HG03175 (cell line): ENCODE data around the gene C3orf22.
"Not testable (repeated sequence)": the region's sequence is repeated elsewhere in the genome, so short reads cannot be mapped to it uniquely, and the experiment has no call there.

Experiments used
- ATAC-seq: cut with Tn5 transposase; IDR thresholded peaks from one replicate; pipeline ENCODE4 v1.9.1; 2021; ENCODE audit warnings: mild to moderate bottlenecking, moderate library complexity; ENCODE audit not compliant: unreplicated experiment

C3orf22 gene, protein sequence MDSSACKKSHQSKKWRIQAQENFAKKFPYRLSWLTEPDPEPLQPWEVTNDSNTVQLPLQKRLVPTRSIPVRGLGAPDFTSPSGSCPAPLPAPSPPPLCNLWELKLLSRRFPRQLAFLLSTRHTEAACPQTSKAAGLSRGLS

DNA sequence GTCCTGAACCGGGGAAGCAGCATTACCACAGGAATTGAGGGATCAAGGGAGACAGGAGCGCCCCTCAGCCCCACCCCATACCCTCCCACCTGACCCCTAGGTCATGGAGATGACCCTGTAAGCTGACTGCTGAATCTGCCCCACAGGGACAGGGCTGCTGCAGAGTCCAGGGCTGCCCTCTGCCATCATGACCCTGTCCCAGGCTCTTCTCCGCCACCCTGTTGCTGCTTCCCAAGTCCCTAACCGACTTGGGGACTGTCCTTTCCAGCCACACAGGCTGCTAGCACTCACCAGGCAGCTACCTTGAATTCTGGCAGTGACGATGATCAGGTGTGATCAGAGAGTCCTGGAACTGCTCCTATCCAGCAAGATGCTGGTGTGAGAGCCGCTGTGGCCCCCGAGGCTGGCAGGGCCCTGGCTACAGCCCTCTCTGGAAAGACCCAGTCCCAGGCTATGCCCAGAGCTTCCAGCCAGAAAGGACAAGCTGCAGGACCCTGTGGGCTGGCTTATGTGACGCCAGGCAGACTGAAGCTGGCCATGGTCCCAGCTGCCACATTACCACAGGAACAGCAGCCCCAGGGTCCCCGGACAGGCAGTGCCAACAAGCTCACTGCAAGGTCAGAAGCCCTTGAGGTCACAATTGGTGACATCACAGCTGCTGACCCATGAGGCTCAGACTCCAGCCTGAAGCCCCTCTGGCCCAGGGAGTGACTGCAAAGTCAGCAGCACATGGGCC is at the start of gene C3orf22:
Gene C3orf22, minus strand, starts transcription at position 597 of the 736 bp plus-strand sequence. CDS start 5,542 bp downstream, outside the sequence.
- no peak for ATAC-seq

DNA sequence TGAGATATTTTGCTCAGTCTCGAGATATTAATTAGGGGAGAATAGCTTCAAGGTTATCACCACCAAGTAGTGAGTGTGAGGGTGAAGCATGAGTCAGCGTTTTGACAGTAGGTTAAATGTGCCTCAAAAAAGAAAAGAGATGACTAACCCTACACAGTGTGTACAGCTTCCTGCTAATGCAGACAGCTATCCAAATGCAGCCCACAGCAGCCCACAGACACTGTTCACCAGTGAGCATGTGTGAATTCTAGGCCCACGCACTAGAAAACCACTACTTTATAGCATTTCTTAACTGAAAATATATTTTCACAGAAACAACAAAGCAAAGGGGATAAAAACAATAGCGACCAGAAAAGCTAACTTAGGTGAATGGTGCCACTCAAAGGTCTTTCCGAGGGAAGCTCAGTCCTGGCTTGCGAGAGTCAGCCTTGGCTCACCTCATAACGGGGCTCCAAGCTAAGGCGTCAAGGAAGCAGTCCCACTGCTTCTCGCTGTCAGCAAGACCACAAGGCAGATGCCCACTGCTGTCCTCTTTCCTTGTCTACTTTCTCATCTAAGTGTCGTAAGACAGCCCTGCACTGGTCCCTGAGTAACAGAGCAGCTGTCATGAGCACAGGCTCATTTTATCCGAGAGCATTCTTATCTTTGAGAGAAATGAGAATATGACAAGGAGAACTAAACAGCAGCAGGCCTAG is 48.6 kb upstream of the C3orf22 start:
- ATAC-seq, result no peak

DNA sequence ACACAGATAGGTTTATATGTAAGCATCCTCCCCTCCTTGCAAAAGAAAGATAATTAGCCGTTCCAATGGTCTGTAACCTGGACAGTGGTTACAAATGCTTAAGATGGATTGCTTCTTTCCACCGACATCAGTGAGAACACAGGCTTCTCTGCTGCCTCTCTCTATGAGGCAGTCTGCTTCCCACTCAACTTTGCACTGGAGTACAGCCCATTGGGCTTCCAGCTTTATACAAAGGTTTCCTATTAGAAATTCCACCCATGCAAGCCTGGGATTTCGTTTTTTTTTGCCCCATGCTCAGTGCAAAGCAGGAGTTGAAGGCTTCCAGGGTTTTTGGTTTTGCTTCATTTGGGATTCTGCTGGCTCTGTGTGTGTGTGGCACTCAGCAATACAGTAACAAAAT is 47.3 kb upstream of the C3orf22 start:
- no peak for ATAC-seq

DNA sequence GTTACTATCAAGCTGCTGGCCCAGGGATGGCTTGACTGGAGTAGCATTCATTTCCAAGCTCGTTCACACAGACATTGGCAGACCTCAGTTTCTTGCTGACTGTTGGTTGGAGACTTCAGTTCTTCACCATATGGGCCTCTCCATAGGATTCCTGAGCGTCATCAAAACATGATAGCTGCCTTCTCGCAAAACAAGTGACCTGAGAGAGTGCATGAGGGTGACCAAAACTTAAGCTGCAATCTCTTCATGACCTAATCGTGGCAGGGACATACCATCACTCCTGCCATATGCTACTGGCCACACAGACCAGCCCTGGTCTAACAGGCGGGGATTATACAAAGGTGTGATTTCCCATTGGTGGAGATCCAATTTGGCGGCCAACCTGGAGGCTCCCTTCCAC is 46.0 kb upstream of the C3orf22 start:
- no peak for ATAC-seq

DNA sequence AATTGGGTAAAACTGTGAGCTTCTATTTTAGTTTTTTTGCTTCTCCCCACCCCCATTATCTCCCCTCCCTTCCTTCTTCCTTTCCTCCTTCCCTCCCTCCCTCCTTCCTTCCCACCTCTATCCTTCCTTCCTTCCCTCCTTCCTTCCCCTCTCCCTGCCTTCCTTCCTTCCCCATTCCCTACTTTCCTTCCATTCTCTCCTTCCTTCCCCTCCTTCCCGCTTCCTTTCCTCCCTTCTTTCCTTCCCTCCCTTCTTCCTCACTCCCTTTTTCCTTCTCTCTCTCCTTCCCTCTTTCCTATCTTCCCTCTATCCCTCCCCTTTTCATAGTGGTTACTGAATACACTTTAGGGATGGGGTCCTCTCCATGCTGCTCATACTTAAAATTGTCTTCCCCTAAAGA is 40.4 kb upstream of the C3orf22 start:
- ATAC-seq, result no peak

DNA sequence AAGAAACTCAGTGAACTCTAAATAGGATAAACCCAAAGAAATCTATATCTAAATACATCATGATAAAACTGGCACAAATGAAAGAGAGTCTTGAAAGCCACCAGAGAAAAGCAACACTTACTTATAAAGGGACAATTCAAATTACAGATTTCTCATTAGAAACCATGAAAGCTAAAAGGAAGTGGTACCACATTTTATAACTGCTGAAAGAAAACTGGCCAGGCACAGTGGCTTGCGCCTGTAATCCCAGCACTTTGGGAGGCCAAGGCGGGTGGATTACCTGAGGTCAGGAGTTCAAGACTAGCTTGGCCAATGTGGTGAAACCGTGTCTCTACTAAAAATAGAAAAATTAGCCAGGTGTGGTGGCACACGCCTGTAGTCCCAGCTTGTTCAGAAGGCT is 36.7 kb upstream of the C3orf22 start:
- not testable (repeated sequence) for ATAC-seq

DNA sequence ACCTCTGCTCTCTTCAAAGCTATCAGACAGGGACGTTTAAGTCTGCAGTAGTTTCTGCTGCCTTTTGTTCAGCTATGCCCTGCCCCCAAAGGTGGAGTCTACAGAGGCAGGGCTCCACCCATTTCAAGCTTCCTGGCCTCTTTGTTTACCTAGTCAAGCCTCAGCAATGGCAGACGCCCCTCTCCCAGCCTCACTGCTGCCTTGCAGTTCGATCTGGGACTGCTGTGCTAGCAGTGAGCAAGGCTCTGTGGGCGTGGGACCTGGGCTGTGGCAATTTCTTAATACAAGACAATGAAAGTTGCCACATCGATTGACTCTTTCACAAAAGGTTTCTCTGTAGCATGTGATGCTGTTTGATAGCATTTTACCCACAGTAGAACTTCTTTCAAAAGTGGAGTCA is 32.8 kb upstream of the C3orf22 start:
- ATAC-seq, result not testable (repeated sequence)

DNA sequence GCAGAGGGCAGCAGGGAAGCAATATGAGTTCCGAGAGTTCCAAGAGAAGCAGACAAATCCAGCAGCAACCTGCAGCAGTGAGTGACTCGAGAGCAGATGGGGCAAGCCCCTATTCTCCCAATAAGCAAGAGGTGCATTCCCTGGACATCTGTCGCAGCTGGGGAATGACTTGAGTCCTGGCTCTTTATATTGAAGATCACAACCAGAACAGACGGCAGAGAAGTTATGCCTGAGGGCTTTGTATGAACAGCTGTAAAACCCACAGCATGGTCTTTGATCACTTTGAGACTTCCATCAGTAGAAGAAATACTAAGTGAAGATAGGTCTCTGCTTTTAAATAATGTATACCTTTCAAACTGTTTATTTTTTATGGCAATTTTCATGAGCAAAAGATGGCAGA is 23.6 kb upstream of the C3orf22 start:
- no peak for ATAC-seq

DNA sequence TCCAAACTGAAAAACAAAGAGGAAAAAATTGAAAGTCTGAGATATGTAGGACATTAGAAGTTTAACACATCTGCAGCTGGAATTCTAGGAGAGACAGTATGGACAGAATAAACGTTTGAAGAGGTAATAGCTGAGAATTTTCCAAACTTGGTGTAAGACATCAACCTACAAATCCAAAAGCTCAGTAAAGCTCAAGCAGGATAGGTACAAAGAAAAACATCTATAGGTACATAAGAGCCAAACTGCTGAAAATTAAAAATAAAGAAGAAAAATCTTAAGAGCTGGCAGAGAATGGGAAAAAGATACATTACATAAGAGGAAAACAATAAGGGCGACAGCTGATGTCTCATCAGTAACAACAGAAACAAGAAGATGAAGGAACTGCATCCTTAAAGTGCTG is 22.8 kb upstream of the C3orf22 start:
- ATAC-seq, result no peak

DNA sequence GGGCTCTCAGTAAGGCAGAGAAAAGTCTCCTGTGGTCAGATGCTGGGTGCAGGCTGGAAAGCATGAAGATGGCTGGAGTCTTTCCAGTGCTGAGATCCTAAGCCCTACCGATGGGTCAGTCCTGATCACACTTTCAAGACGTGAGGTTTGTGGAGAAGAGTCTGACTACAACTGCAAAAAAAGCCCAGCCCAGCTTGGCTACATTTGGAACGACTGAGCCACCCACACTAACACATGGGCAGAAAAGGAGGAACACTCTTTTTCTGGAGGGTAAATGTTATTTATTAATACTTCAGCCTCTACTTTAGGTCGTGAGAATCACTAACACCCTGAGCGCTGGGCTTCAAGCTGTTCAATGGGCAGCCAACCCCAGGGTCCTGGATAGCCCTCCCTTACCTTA is 22.0 kb upstream of the C3orf22 start:
- ATAC-seq, result no peak

DNA sequence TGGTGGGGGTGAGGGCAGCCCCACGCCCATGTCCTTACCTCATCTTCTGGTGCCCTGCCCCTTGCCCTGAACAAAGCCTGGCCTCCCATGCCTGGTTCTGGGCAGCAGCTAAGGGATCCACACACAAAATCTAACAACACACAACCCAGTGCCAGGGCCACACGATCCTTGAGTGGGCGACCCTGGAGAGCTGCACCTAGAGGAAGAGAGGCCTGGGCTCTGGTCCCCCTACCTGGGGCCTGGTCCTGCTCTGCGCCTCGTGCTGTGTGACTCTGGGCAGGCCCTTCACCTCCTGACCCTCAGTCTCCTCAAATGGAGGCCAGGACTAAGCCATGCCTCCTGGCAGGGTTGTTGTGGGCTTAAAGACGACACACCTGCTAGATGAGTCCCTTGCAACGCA is 20.0 kb upstream of the C3orf22 start:
- ATAC-seq, result no peak

DNA sequence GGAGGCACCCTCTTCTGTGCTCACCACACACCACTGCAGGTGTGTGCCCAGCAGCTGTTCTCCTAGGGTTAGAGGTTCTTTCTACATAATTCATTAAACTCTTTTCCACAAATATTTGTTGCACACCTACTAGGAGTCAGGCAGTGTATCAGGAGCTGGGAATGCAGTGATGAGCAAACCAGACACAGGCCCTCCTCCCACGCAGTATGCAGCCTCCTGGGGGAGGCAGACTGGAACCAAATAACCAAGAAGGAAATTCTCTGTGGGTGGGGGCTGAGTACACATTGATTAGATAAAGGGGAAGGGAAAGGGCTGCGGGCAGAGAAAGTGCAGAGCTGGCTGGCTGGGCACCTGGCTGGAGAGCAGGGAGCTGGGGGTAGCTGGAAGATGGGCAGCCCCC is 18.5 kb upstream of the C3orf22 start:
- ATAC-seq, result no peak

DNA sequence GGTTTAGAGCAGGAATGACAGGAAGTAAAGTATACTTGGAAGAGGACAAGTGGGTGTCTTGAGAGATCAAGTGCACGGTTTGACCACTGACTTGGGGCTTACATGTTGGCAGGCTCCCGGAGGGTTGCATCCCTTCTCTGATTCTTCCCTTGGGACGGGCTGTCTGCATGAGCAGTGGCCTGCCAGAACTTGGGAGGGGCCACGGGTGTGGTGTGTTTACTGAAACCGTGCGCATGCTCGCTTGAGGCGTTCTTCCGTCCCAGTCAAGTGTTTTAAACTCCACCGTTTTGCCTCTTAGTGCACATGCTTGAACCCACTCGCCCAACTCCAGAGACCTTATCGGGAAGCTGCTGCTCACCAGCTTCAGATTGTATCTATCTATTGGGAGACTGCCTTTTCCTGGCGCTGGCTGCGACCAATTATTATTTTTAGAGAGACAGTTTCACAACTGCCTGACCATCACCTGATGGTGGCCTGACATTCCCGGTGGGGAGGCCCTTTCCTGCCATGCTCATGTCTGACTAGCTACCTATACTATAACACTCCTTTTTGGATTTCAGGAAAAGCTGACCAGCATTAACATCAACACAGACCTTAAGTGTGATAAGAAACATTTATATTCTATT is 14.9 kb upstream of the C3orf22 start:
- ATAC-seq, result no peak

DNA sequence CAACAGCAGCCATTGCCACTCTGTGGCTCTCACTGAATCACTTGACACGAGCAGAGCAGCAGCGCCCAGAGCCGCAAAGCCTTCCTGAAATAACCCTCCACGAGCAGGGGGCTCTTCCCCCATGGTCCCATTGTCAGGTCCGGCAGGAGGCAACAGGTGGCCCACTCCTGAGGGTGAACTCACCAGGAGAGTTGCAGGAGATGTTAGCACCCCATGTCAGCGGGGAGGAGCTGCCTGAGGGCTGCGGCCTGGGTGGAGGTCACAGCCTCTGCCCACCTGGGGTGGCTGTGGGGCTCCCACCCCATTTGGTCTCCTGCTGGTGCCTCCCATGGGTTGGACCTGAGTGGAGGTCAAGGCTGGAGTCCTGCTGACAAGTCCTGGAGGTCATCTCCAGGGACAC is 12.3 kb upstream of the C3orf22 start:
- ATAC-seq, result no peak

DNA sequence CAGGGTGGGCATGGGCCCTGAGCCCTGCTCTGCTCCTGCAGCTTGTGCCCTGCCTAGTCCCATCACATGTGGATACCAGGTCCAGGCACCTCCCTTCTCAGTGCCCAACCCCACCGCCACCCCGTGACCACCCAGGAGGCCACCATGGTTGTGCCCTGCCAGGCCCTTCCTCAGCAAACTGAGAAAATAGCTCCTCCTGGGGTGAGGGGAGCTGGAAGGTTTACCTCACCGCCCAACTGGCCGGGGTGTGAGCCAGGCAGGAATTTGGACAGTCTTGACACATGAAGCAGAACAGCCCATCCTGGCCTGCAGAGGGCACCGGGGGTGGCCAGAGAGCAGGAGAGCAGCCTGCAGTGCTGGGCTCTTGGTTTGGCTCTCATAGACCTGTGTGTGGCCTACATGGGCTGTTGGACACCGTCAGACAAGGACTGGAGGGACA is 11.4 kb upstream of the C3orf22 start:
- no peak for ATAC-seq

DNA sequence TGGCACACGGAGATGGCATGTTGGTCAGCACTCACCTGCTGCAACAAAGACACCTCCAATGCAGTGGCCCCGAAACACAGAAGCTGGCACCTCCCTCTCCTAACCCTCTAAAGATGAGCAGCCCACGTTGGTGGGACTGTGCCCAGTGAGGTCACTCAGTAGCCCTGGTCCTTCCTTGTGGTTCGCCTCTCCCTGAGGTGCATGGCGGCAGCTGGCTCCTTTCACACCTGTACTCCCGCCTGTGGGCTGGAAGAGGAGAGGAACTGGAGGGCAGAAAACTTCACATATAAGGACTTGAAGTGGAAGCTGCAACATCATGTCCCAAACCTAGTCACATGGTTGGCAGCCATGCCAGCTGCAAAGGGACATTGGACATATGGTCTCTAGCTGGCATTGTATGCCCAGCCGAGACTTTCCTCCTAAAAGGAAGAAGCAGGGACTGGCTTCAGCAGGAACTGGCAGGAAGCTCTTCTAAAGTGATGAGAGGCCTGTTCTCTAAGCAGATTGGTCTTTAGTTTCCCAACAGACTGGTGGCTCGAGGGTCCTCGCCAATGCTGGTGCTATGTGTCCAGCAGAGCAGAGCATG is 10.8 kb upstream of the C3orf22 start:
- ATAC-seq, result no peak

DNA sequence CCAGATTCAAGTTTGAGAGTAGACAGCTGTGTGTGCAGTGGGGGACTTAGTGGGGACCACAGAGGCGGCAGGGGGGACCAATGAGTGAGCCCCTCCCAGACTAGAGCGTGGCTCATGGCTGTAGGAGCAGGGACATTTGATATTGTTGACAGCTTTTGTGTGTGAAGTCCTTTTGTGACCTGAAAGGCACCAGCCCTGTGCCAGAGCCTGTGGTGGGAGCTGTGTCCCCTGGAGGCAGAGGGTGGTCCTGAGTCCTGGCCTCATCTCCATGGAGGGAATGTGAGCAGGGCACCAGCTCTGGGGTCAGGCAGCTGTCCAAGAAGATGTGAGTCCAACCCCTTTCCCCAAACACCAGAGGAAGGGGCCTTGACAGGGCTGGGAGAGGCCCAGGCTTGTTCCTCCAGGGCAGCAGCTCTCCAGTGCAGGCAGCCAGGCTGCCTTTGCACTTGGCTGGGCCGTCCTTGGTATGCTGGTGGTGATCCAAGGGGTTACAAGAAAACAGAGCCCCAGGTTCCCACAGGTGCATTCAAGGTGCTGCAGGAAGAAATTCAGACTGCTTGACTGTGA is 10.1 kb upstream of the C3orf22 start:
- ATAC-seq, result no peak

DNA sequence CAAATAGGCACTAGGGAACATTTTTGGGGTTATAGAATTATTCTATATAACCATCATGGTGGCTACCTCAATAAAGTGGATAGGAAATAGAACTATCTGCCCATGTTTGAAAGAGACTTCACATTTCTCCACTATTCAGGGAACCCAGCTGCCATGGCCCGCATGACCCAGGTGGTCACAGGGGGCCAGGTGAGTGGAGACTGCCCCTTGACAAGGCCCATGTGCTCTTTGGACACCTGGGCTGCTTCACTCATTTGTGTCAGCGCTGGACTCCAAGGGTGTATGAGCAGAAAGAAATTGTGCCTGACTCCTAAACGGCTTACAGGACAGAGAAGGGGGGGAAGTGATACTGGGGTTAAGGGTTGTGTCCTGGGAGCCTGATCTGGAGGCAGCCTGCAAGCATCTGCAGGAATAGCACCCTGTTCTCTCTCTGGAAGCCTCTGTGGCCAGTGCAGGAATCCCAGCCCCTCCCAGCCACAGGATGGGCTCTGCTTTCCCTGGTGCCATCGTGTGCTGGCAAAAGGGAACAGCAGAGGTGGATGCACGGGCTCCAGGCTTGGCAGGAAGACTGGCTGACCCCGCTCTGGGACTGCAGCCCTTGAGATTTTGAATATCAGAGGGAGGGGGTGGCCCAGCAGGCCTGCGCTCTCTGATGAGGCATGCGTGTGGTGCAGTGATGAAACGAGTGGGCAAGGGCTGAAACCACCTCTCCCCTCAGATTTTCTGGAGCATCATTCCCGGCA is 9.1 kb upstream of the C3orf22 start:
- no peak for ATAC-seq

DNA sequence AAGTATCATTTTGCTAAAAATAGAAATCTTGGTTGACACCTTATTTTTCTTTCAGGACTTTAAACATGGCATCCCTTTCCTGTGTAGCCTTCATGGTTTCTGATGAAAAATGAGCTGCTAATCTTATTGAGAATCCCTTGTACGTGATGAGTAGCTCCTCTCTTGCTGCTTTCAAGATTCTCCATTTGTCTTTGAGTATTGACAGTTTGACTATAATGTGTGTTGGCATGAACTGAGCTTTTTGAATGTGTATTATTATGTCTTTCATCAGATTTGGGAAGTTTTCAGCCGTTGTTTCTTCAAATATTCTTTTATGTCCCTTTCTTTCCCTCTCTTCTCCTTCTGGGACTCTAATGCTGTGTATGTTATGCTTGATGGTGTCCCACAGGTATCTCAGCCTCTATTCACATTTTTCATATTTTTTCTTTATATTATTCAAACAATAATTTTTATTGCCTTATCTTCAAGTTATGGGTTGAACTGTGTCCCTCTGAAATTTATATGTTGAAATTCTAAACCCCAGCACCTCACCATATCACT is 4.1 kb upstream of the C3orf22 start:
- ATAC-seq, result no peak

DNA sequence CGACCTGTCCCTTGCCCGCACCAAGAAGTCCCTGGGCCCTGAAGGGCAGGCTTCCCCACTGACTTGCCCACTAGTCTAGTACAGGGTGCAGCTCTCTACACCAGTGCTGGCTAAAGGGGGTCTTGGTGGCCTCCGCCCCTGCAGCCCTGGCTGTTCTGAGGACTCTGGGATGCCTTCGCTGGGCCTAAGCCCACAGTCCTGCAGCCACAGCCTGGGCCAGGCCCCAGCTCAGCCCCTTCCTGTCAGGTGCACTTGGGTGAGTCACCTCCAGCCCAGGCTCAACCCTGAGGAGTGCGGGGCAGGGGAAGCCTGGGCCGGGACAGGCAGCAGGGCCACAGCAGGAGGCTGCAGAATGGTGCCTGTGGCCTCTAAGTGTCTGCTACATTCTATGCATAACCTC is 971 bp downstream of the C3orf22 start:
- no peak for ATAC-seq
